Omental fat pad (tissue), 4 donors: ENCODE results near the gene NHS. TPM values are rescaled to one million over a fixed set of nuclear protein-coding genes. Genes with fewer than 3 reads are reported as not detected.
A peak's percentile ranks its signal among the peaks of the same experiment; 100 is the strongest.

ENCODE experiments used
- ATAC-seq: fragments of 150-250 bp; one replicate; pipeline ENCODE4 v1.9.1; 2016; ENCODE audit warnings: mild to moderate bottlenecking, moderate library complexity; ENCODE audit not compliant: low FRiP score
- DNase-seq: peaks from one replicate; pipeline ENCODE4 v3.0.0-alpha.2; 2019; ENCODE audit warnings: low spot score
- total RNA-seq, 4 donors: library from RNA; depleted of rRNA; stranded (reverse); fragments of >200 nt; gene quantifications; one replicate each; pipeline ENCODE4 v1.1.0, GENCODE V29; 2016
- TF ChIP-seq, protein P1 (sequence below), 3 donors: fragments of 450-650 bp; IDR thresholded peaks; one replicate each; pipeline ENCODE4 v1.5.1; 2016 to 2017; ENCODE audit warnings: antibody characterized with exemption in 3 of 3, mild to moderate bottlenecking in 3 of 3, moderate library complexity in 2 of 3

The NHS gene
- total RNA-seq, 4 donors from 2014 or later = 4.0 to 9.7 (median 7.6) TPM

DNA sequence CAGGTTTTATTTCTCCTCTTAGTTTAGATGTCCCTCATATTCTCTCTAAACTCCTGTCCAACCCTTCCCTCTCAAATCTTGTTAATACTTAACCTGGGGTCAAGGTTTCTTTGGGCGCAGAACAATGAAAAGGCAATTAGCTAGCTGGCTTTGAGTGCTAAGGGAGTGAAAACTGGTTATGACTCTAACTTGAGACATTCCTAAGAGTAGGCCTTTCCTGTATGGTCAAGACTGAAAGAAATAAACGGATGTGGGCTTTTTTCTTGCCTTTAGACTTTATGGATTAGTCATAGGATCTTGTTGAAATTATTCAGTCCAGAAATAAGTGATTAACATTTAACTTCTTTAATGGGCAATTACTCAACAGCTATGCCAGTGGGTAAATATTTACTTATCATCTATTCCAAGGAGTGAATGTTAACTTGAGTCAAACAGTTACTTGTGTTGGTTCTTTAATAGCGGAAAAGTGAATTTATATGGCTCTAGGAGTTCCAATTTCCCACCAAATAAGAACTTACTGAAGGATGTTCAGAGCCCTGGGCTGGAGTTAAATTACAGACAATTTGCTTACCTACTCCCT, 220.5 kb downstream of the NHS start:
- TF ChIP-seq, protein P1, sequence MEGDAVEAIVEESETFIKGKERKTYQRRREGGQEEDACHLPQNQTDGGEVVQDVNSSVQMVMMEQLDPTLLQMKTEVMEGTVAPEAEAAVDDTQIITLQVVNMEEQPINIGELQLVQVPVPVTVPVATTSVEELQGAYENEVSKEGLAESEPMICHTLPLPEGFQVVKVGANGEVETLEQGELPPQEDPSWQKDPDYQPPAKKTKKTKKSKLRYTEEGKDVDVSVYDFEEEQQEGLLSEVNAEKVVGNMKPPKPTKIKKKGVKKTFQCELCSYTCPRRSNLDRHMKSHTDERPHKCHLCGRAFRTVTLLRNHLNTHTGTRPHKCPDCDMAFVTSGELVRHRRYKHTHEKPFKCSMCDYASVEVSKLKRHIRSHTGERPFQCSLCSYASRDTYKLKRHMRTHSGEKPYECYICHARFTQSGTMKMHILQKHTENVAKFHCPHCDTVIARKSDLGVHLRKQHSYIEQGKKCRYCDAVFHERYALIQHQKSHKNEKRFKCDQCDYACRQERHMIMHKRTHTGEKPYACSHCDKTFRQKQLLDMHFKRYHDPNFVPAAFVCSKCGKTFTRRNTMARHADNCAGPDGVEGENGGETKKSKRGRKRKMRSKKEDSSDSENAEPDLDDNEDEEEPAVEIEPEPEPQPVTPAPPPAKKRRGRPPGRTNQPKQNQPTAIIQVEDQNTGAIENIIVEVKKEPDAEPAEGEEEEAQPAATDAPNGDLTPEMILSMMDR (IDR thresholded peaks at IDR 0.05) = no peak
- ATAC-seq (no peak), DNase-seq (no peak)

DNA sequence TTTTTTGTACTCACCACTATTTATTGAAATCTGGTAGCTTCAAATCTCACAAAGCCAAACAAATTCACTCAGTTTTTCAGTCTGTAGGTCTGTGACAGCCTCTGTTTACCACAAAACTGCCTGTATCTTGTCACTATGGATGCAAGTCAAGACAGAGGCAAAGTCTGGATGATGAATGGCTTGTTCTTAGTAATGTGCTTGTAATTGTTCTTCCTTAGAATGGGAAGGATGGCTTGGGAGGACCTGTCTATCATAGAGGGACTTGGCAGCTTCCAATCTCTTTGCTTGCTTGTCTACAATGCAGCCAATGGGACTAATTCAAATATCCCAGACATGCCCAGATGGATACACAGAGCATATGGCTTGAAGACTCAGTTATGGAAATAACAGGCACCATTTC, 221.1 kb downstream of the NHS start:
- no peak for DNase-seq
- TF ChIP-seq, protein P1 (IDR thresholded peaks at IDR 0.05) = no peak

DNA sequence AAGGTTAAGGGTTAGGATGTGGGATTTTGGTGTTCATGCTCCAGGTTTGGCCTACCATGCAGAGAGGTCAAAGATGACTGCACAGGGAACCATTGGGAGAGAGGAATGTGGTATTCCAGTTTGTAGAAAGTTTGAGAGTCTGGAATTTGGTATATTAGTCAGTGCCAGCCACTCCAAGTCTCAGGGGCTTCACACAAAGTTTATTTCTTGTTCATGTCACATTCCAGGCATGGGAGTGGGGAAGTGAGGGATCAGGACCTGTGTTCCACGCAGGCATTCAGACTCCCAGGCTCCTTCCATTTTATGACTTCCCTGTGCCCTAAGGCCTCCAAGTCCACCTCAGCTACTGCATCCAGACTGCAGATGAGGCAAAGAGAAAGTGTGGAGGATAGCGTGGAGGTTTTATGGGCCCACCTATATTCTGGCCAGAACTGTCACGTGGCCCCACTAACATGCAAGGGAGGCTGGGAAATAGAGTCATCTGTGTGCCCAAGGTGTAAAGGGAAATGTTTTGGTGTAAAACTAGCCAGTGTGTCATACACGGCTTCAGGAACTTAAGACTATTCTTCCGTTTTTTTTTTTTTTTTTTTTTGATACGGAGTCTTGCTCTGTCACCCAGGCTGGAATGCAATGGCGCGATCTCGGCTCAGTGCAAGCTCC, 221.7 kb downstream of the NHS start:
- TF ChIP-seq, protein P1 (IDR thresholded peaks at IDR 0.05) = no peak
- no peak for ATAC-seq
- no peak for DNase-seq

More for the DNA sequence above, 221.1 kb downstream of the NHS start:
- ATAC-seq = no peak

DNA sequence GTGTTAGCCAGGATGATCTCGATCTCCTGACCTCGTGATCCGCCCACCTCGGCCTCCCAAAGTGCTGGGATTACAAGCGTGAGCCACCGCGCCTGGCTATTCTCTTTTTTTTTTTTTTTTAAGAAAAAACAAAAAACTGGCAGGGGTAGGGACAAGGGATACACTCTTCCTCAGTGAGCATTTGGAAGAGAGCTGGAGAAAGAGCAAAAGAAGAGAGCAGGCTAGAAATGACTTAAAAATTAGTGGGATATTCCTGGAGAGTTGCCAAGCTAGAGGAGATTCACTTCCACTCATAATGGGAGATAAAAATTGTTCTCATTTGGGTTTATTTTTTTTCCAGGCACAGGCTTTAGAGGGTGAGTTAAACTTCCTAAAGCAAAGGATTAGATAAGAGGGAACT, 222.3 kb downstream of the NHS start:
- DNase-seq = no peak
- ATAC-seq = no peak
- TF ChIP-seq, protein P1 (IDR thresholded peaks at IDR 0.05) = no peak

DNA sequence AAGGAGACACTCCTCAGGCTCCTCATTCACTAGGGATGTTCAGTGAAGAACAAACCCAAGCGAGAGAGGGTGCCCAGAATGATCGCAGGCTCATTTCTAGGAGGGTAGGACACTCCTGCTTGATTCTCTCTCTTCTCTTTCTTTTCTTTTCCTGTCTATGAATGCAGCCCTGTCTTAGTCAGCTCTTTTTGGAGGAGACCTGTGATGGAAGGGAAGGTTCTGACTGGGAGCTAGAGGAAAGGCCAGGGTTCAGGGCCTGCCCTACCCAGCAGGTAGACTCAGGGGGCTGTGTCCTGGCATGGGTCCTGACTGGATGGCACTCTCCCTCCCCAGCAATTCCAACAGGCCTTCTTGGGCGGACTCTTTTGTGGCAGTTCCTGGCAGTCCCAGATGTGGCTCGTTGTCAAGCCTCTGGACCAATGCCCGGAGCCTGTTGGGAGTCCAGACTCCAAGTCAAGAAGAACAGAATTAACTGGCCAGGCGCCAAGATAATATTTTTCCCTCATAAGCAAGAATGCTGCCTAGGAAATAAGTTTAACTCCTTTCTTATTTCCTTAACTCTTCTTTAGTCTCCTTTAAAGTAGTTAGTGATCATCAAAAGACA, 222.9 kb downstream of the NHS start:
- DNase-seq (peak; percentile 29), ATAC-seq (peak; percentile 46)
- TF ChIP-seq, protein P1 (IDR thresholded peaks at IDR 0.05) = no peak

DNA sequence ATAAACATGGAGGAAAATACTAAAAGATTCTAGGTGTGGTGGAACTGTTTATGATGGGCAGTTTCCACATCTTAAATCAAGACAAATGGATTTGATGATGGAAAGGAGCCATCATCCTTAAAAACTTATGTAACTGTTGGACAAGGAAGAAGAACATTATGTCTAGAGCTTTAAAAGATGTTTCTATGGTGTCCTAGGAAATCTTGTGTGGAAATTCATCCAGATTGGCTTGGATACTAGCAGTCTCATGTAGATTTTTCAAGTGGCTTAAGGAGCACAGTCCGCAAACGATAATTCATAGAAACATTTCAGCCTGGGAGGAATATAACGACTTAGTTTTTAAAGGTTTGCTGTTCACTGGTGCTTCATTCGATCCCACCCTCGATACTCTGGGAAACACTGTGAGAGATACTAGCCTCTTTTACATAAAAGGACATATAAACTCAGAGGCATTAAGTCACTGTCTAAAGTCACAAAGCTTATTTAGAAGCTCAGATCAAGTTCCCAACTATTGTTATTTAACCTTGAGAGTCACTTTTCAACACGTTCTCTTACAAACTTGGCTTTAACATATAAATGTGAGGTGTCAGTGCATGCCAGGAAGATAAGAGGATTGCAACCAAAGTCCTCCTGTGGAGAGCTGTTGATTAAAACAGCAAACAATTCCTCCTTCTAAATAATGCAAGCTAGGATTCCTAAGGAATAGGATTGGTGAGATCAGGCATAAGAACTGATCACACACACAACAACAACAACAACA, 226.6 kb downstream of the NHS start:
- DNase-seq (no peak), ATAC-seq (no peak)
- TF ChIP-seq, protein P1 (IDR thresholded peaks at IDR 0.05) = no peak
